Vagina (tissue), 2 donors: ENCODE measurements around the gene CD38. TPM values are rescaled to one million over a fixed set of nuclear protein-coding genes. Genes with fewer than 3 reads are reported as not detected.
"Not testable (repeated sequence)": the region's sequence is repeated elsewhere in the genome, so short reads cannot be mapped to it uniquely, and the experiment has no call there.

ENCODE experiments used
- DNase-seq, 2 donors: peaks; one replicate each; pipeline ENCODE4 v3.0.0-alpha.2; 2017; ENCODE audit errors: extremely low spot score in 2 of 2
- H3K27ac ChIP-seq: fragments of 200-600 bp; sonication (generic); one replicate; pipeline ENCODE4 v1.5.1; 2019
- H3K27me3 ChIP-seq: fragments of 200-600 bp; sonication (generic); one replicate; pipeline ENCODE4 v1.5.1; 2019
- H3K36me3 ChIP-seq, 2 donors: fragments of 200-600 bp; sonication (generic); one replicate each; pipeline ENCODE4 v1.5.1; 2017 to 2019
- H3K4me1 ChIP-seq: fragments of 200-600 bp; sonication (generic); one replicate; pipeline ENCODE4 v1.5.1; 2019
- H3K4me3 ChIP-seq, 2 donors: fragments of 200-600 bp; sonication (generic); 1 replicate in 1 of 2; 2 replicates in 1 of 2; pipeline ENCODE4 v1.5.1; 2016 to 2019
- H3K9me3 ChIP-seq: fragments of 200-600 bp; sonication (generic); one replicate; pipeline ENCODE4 v1.5.1; 2019
- CTCF ChIP-seq, 3 experiments: fragments of 450-650 bp in 2 of 3; fragments of 200-600 bp in 1 of 3; sonication (generic) in 1 of 3; IDR thresholded peaks; one replicate each; pipeline ENCODE4 v1.5.1; 2017 to 2019; ENCODE audit warnings: antibody characterized with exemption in 3 of 3, mild to moderate bottlenecking in 2 of 3, moderate library complexity in 2 of 3
- POLR2A ChIP-seq, 2 donors: fragments of 450-650 bp; IDR thresholded peaks; one replicate each; pipeline ENCODE4 v1.6.1; 2017; ENCODE audit warnings: antibody characterized with exemption in 2 of 2, mild to moderate bottlenecking in 2 of 2, moderate library complexity in 2 of 2
- POLR2AphosphoS5 ChIP-seq, 2 donors: sonication (generic); formaldehyde crosslinking; IDR thresholded peaks; one replicate each; pipeline ENCODE4 v1.9.0; 2017; ENCODE audit warnings: antibody characterized with exemption in 2 of 2, mild to moderate bottlenecking in 2 of 2, low read depth in 1 of 2; ENCODE audit not compliant: insufficient read depth in 1 of 2
- intact Hi-C: fragments of 100-400 bp; cut with DNase I; formaldehyde crosslinking; loops from one replicate; pipeline ENCODE4 v1.15.1; 2023
- total RNA-seq: library from RNA; depleted of rRNA; stranded (reverse); fragments of >200 nt; gene quantifications from one replicate; pipeline ENCODE4 v1.2.3, GENCODE V29; 2016

The CD38 gene
- total RNA-seq: 1.2 TPM

GRCh38 chr4:15778289-15779241 is at the start of gene CD38:
Gene CD38, plus strand, starts transcription at chr4:15778328. Its CDS starts 87 bp downstream, at chr4:15778415.
- H3K27me3 ChIP-seq: no peaks in the 10 kb centered on the region
- TF ChIP-seq POLR2A (IDR thresholded peaks at IDR 0.05) (no peak), CTCF (IDR thresholded peaks at IDR 0.05) (no peak), POLR2AphosphoS5 (IDR thresholded peaks at IDR 0.05; ENCODE audit: insufficient read depth in 1 of 2, low read depth in 1 of 2) (no peak)
- H3K4me3 ChIP-seq: peak within 1 kb of the TSS; percentile 56 to 60
- intact Hi-C loops: no loop called here
- H3K27ac ChIP-seq: peak within 1 kb of the TSS; percentile 20
- H3K36me3 ChIP-seq: no peaks in the 10 kb centered on the region
- peaks cover 22% of the 10 kb centered on the region for H3K4me1 ChIP-seq
- H3K9me3 ChIP-seq: no peaks in the 10 kb centered on the region
- peak in 1 of 2 donors; percentile 58 for DNase-seq

- DNase-seq: no peak
- H3K9me3 ChIP-seq: no peaks in the 10 kb centered on the region
- H3K36me3 ChIP-seq: no peaks in the 10 kb centered on the region
- no peak overlapping the region for H3K27ac ChIP-seq
- TF ChIP-seq POLR2AphosphoS5 (IDR thresholded peaks at IDR 0.05; ENCODE audit: insufficient read depth in 1 of 2, low read depth in 1 of 2) (no peak), CTCF (IDR thresholded peaks at IDR 0.05) (peak in 2 of 3 experiments; percentile 45 to 69)
- H3K4me1 ChIP-seq: peaks cover 2% of the 10 kb centered on the region
- no peaks in the 10 kb centered on the region for H3K27me3 ChIP-seq
- no peak overlapping the region for H3K4me3 ChIP-seq
- intact Hi-C loops: no loop called here
Measured at GRCh38 chr4:15729910-15730533, 48.1 kb upstream of the CD38 start.

- H3K4me1 ChIP-seq, DNase-seq, H3K9me3 ChIP-seq, H3K4me3 ChIP-seq, intact Hi-C loops, H3K27ac ChIP-seq, H3K27me3 ChIP-seq, H3K36me3 ChIP-seq: not testable (repeated sequence)
Measured at GRCh38 chr4:15733061-15733460, 45.1 kb upstream of the CD38 start.

- DNase-seq: no peak
- TF ChIP-seq CTCF (IDR thresholded peaks at IDR 0.05) (no peak), POLR2AphosphoS5 (IDR thresholded peaks at IDR 0.05; ENCODE audit: insufficient read depth in 1 of 2, low read depth in 1 of 2) (no peak)
- no peaks in the 10 kb centered on the region for H3K27me3 ChIP-seq
- no peaks in the 10 kb centered on the region for H3K9me3 ChIP-seq
- no peak overlapping the region for H3K27ac ChIP-seq
- no peak overlapping the region for H3K4me3 ChIP-seq
- no peaks in the 10 kb centered on the region for H3K36me3 ChIP-seq
- intact Hi-C loops: no loop called here
- no peaks in the 10 kb centered on the region for H3K4me1 ChIP-seq
Measured at GRCh38 chr4:15735536-15735935, 42.6 kb upstream of the CD38 start.

- Histone ChIP-seq H3K27me3 (no peaks in the 10 kb centered on the region), H3K4me3 (no peak overlapping the region), H3K4me1 (no peaks in the 10 kb centered on the region), H3K9me3 (no peaks in the 10 kb centered on the region), H3K36me3 (no peaks in the 10 kb centered on the region), H3K27ac (no peak overlapping the region)
- DNase-seq: no peak
- intact Hi-C loops: no loop called here
- TF ChIP-seq POLR2A (IDR thresholded peaks at IDR 0.05): no peak
- TF ChIP-seq POLR2AphosphoS5 (IDR thresholded peaks at IDR 0.05; ENCODE audit: insufficient read depth in 1 of 2, low read depth in 1 of 2): no peak
- TF ChIP-seq CTCF (IDR thresholded peaks at IDR 0.05): no peak
Measured at GRCh38 chr4:15736514-15737050, 41.5 kb upstream of the CD38 start.
